Fibroblast of villous mesenchyme (primary cell): ENCODE data around the gene DYNC1I1. TPM values are rescaled to one million over a fixed set of nuclear protein-coding genes. Genes with fewer than 3 reads are reported as not detected.

ENCODE experiments used
- DNase-seq: peaks from one replicate; pipeline ENCODE4 v3.0.0-alpha.2; 2010; ENCODE audit warnings: low read depth
- H3K4me3 ChIP-seq: 2 replicates; pipeline ENCODE4 v1.5.1; 2011; ENCODE audit warnings: low read depth, mild to moderate bottlenecking, low read length
- total RNA-seq: library from RNA; depleted of rRNA; stranded (reverse); fragments of >200 nt; gene quantifications from 2 replicates; pipeline ENCODE4 v1.2.3, GENCODE V29; 2012
- TF ChIP-seq, protein P1 (sequence below): IDR thresholded peaks from 2 replicates; pipeline ENCODE4 v1.5.1; 2012; ENCODE audit warnings: low read depth, mild to moderate bottlenecking, low read length; ENCODE audit not compliant: insufficient read depth

DYNC1I1 gene
- total RNA-seq, 1 donor = 0.43 TPM

- H3K4me3 ChIP-seq = no peak overlapping the region
- TF ChIP-seq, protein P1, sequence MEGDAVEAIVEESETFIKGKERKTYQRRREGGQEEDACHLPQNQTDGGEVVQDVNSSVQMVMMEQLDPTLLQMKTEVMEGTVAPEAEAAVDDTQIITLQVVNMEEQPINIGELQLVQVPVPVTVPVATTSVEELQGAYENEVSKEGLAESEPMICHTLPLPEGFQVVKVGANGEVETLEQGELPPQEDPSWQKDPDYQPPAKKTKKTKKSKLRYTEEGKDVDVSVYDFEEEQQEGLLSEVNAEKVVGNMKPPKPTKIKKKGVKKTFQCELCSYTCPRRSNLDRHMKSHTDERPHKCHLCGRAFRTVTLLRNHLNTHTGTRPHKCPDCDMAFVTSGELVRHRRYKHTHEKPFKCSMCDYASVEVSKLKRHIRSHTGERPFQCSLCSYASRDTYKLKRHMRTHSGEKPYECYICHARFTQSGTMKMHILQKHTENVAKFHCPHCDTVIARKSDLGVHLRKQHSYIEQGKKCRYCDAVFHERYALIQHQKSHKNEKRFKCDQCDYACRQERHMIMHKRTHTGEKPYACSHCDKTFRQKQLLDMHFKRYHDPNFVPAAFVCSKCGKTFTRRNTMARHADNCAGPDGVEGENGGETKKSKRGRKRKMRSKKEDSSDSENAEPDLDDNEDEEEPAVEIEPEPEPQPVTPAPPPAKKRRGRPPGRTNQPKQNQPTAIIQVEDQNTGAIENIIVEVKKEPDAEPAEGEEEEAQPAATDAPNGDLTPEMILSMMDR = no peak
- DNase-seq = no peak
These were observed 242.3 kb downstream of the DYNC1I1 start for GRCh38 chr7:96014617-96015016.

GRCh38 chr7:96016056-96016586, 243.8 kb downstream of the DYNC1I1 start:
- no peak overlapping the region for H3K4me3 ChIP-seq
- TF ChIP-seq, protein P1 = no peak
- DNase-seq = no peak

GRCh38 chr7:96016735-96017134, 244.4 kb downstream of the DYNC1I1 start:
- DNase-seq = no peak

GRCh38 chr7:96017877-96018276, 245.5 kb downstream of the DYNC1I1 start:
- TF ChIP-seq, protein P1 = no peak
- no peak for DNase-seq
- H3K4me3 ChIP-seq = no peak overlapping the region

More at GRCh38 chr7:96016735-96017134, 244.4 kb downstream of the DYNC1I1 start:
- TF ChIP-seq, protein P1 = no peak
- H3K4me3 ChIP-seq = no peak overlapping the region

DNA sequence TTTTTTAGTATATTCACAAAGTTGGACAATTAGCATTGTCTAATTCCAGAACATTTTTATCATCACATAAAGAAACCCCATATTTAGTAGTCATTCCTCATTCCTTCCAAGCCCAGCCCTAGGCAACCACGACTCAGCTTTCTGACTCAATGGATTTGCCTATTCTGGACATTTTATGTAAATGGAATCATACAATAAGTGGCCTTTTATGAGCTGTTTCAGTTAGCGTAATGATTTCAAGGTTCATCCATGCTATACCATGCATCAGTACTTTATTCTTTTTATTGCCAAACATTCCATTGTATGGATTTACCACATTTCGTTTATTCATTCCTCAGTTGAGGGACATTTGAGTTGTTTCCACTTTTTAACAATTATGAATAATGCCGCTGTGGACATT, 249.2 kb downstream of the DYNC1I1 start:
- DNase-seq = no peak
- TF ChIP-seq, protein P1 = no peak
- H3K4me3 ChIP-seq = no peak overlapping the region

DNA sequence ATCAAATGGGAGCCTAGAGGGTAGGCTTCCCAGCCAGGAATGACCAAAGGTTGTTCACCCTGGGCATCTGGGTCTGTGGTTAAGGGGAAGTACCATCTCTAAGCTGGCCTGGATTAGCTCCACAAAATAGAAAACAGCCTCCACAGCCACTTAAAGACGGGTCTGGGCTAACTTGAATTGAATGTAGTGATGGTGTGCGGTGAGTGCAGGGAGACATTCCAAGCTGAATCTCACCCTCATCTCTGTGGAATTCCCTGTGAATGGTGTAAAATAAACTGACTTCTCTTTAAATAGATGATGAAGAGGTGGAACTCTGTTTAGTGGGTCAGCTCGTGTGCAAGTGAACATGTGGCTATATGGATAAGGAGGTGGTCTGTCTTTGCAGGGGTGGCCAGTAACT, 251.0 kb downstream of the DYNC1I1 start:
- H3K4me3 ChIP-seq = no peak overlapping the region
- TF ChIP-seq, protein P1 = no peak
- no peak for DNase-seq

DNA sequence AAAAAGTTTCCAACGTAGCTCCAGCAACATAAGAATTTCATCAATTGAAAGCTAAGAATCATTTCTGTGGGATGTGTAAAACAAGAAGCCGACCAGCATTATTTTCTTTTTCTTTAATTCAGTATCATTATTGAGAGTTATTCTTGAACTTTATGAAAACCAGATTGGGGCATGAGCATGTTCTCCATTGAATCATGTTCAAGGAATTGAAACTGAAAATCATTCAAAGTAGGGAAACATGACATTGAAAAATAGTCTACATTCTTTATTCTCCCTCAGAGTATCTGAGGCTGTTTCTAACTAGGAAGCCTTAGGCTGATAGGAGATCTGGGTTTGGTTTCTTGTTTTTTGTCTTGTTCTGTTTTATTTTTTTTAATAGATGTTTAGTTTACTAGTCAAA, 253.7 kb downstream of the DYNC1I1 start:
- H3K4me3 ChIP-seq = no peak overlapping the region
- DNase-seq = no peak
- TF ChIP-seq, protein P1 = no peak
